Left forelimb (tissue), 1 donor: ENCODE results near the gene LY6G5B.

Source experiments
- DNase-seq: peaks from one replicate; pipeline ENCODE4 v3.0.0-alpha.2; 2018; ENCODE audit warnings: low spot score

The LY6G5B gene

DNA sequence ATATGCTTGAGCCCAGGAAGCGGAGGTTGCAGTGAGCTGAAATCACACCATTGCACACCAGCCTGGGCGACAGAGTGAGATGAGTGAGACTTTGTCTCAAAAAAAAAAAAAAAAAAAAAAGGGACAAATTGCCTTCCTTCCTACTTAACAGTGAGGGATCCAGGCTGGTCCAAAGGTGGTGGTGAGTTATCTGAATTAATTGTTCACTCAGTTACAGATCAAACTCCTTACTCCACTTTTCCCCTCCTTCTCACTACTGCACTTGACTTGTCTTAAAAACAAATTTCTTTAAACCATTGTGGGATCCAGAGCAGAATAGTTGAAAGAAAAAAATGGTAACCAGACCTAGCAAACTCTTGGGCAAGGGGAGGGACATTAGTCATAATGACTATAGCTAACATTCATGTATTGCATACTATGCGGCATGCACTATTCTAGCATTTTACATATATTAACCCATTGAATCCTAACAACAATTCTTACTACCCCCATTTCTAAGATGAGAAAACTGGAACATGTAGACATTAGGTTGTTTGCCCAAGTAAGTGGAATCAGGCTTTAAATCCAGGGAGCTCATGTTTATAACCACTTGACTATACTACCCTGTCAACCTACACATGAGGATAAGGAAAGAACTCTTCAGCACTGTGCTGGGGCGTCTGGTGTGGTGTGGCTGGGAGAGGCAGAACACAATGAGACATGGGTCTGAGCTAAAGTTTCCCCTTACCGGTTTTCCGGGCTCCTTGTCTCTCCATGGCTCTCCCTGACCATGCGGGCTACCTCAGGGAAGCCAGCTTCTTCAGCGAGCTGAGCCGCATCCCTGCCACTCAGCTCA lies 6.4 kb upstream of the LY6G5B start:
- DNase-seq = no peak

DNA sequence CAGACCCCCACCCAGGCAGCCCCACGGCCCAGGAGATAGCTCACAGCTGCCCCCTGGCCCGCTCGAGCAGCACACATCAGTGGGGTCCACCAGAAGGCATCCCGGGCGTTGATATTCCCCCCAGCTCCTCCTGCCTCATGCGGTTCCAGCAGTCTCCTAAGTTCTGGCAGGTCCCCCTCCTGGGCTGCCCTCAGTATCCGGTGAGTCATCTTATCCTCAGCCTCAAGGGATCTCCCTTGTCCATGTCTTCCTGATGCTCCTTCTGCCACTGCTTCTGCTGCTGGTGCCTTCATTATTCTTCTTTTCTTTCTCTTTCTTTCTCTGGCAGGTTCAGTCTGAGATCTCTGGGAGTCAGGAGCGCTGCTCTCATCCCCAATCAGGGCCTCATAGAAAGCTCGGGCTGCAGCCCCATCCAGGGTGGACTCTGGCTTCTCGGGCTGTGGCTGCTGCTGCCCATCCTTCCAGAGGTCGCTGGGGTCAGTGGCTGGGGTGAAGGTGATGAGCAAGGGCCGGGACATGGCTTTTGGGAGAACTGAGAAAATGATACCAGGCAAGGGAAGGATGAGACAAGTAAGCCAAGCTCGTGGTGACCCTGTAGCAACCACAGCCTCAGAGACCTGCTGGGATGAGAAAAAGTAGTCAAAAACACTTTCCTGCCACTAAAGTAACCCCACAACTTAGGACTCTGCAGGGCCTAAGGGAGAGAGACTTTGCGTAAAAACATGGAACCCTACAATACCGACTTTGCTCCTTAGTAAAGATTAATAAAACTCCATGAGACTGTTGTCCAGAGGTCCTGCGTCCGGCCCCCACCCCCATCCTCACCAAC lies 5.6 kb upstream of the LY6G5B start:
- no peak for DNase-seq

DNA sequence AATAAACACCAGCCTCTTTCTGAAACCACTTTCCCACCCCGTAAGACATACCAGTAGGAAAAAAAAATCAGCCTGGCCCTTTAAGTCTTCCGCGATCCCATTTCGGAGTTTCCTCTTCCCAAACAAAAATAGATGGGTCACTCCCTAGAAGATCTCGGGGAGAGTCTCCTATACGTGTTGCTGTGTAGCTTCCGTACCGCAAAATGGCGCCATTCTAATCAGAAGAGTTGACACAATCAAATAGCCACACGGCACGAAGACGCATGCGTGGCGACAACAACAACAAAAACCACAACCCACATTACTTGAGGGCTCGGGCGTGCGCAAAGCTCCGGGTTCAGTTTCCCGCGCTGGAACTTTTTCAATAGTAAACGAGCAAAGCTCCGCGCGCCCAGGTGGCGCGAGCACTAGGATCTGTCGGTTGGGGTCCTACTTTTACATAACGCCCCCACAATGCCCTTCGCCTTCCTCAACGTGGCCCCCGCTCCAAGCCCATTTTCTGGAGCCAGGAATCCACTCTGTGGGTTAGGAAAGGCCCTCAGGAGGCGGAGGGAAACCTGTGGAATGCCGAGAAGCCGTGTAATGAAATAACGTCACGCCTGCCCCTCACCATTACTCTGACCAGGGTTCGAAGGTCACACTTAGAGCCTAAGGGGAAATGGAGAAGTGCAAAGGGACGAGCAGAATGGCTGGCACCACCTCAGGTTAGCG lies 4.8 kb upstream of the LY6G5B start, which contains the start of gene GPANK1:
Gene GPANK1 (minus strand): TSS at position 208 of the 711 bp plus-strand sequence. CDS start 519 bp downstream, outside the sequence.
- peak; percentile 86 for DNase-seq

DNA sequence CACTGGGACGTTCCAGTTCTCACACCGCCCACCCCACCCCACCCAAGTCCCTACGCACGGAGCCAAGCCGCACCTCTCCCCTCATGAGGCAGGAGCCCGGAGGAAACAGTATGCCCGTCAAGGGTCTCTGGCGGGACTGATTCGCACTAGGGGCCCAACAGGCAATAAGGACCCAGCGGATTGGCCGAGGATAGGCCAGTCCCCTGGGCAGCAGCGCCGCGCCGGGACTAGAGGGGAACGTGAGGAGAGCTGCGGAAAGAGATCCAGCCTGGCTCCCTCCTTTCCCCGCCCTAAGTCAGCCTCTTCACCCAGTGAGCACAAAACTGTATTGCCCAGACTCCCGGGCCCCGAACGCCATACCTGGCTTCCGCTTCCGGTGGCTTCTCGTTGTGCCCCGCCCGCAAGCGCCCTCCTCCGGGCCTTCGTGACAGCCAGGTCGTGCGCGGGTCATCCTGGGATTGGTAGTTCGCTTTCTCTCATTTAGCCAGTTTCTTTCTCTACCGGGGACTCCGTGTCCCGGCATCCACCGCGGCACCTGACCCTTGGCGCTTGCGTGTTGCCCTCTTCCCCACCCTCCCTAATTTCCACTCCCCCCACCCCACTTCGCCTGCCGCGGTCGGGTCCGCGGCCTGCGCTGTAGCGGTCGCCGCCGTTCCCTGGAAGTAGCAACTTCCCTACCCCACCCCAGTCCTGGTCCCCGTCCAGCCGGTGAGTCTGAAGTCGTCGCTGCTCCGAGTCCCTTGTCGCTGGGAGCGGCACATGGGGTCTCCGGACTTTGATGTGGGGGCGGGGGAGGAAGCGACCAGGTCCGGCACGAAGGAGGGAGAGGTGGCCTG lies 4.1 kb upstream of the LY6G5B start, which contains the start of gene CSNK2B:
Gene CSNK2B (plus strand): TSS at position 580 of the 836 bp plus-strand sequence. CDS start 752 bp downstream, outside the sequence.
- DNase-seq = peak; percentile 98

DNA sequence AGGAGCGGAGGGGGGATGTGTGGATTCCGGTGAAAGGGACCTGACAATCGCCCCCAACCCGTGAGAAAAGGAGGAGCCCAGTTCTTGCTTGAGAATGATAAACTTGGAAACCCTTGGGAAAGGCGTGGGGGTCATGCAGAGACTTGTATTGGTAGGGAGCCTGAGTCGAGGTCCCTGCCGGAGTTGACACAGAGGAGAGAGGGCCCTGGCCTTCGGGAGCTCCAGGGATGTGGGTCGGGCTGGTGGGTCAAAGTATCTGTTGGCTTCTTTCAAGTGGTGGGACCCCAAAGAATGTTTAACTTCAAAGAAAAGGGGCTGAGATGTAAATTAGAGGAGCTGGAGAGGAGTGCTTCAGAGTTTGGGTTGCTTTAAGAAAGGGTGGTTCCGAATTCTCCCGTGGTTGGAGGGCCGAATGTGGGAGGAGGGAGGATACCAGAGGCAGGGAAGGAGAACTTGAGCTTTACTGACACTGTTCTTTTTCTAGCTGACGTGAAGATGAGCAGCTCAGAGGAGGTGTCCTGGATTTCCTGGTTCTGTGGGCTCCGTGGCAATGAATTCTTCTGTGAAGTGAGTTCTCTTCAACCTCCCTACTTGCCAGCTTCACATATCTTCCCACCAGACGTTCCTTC lies 3.3 kb upstream of the LY6G5B start:
- DNase-seq = no peak

DNA sequence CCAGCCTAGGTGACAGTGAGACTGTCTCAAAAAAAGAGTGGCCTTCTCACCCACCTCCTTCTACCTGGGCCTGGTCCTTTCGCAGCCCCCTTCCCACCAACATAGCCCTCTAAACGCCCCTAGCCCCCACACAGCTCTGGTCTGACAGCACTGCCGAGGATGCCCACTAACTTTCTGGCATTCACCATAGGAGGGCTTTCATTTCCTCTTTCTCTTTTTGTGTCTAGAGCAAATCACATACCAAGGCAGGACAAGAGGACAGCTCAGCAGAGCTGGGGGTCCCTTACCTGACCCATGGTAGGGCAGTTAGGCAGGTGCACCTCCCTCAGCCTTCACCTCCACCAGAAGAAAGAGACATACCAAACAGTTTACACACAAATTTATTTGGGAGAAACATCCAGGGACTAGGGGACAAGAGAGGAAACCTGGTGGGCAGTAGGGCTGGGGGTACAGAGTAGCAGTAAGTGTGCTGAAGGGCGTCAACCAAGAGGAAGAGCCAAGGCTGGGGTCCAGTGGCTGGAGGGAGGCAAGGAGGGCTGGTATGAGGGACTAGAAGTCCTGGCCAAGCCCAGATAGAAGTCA lies 6.6 kb downstream of the LY6G5B start:
- DNase-seq = no peak

DNA sequence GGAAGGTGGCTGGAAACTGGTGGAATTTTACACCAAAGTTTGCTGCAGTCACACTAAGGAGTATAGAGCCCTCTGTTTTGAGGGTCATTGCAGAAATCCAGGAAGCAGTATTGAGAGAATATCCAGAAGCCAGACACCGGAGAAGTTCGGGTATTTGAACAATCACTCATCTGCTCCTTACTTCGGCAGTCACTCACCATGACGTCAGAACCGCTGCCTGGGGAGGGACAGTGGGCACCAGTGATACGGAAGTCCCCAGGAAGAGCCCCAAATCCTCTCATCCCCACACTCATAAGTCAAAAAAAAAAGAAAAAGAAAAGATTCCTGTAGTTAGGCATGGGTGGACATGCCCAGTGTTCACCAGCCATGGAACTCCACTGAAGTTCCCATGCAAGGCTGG lies 7.1 kb downstream of the LY6G5B start:
- no peak for DNase-seq

DNA sequence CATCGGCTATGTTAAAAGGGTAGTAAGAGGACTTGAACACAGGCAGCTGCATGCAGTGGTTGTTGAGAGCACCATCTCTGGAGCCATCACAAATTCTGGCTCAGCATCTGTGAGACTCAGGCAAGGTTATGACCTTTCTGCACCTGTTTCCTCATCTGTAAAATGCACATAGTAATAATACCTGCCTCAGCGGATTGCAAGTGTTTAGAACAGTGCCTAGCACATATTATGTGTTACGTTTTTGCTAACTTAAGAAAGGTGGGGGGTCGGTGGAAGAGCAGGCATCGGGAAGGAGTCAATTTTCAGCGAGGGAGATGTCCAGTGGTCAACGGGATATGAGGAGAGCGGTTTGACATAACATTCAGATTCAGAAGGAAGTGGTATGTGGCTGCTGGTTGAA lies 8.2 kb downstream of the LY6G5B start:
- DNase-seq = no peak

DNA sequence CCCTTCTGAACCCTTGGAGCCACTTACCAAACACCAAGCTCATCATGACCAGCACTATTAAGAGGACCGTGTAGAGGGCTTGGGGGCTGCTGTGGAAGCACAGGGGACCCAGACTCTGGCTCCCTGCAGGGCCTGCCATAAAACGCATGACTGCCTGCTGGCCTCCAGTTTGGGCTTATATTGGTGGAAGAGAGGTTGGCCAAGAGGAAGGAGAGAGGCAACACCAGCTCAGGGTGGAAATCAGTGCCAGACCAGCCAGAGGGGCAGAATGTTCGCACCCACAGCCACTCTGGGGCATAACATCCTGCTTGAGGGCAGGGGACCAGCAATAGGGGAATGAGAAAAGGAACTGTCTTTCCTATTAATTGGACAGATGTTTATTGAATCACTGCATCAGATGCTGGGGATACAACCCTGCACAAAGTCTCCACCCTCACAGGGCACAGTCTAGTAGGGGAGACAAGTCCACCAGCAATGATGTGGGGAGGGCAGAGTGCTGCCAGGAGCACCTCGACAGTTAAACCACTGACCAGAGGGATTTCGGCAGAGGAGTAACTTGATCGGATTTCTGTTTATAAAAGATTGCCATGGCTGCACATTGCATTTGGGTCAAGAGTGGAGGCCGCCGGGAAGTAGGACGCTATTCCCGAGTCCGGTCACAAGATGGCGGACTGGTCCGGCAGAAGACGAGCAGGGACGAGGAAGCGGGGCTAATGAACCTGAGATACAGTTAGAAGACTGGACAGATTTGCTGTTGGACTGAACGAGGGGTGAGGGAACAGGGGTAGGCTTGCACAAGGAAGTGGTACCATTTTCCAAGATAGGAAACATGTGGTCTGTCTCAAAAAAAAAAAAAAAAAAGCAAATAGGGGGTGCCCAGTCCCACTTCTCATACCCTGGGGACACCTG lies 10.7 kb downstream of the LY6G5B start, which contains the start of gene LY6G5C:
Gene LY6G5C (minus strand): TSS at position 842 of the 909 bp plus-strand sequence. CDS start 694 bp downstream, at position 148.
- DNase-seq = peak; percentile 84

DNA sequence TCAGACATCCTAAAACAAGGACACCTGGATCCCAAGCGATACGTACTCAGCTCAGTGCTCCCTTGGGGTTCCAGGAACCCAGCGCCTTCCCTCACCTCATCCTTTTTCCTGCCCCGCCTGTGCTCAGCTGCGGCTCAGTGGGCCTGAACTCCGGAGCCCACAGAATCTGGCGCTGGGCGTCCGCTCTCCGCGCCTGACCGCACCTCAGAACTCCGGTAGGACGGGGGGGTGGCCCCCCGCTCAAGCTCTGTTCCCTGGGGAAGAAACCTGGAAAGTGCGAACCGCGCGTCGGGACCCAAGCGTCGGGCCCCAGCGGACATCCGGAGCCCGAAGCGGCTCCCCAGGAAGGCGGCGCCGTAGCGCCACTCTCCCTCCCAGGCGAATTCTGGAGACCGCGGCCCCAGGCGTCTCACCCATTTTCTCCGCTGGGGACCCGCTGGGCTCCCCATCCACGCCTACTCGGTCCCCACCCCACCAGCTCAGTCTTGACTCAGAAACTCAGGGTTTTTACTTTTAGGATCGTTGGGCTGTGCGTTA lies 11.4 kb downstream of the LY6G5B start:
- DNase-seq = no peak

DNA sequence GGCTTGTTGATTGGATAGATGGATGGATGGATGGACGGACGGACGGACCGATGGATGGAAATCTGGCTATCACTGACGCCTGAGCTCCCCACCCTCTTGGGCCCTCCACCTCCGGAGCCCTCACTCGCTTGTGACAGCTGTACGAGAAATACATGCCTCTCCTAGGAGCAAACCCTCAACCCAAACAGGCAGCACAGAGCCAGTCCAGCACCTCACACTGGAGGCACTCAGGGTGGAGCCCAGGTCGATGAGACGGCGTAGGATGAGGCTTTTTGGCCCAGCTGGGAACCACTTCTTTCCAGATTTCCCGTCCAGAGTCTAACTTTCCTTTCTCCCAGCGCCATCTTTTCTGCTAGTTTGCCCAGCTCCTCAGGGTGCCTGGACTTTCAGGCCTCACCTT lies 13.8 kb downstream of the LY6G5B start:
- DNase-seq = no peak

DNA sequence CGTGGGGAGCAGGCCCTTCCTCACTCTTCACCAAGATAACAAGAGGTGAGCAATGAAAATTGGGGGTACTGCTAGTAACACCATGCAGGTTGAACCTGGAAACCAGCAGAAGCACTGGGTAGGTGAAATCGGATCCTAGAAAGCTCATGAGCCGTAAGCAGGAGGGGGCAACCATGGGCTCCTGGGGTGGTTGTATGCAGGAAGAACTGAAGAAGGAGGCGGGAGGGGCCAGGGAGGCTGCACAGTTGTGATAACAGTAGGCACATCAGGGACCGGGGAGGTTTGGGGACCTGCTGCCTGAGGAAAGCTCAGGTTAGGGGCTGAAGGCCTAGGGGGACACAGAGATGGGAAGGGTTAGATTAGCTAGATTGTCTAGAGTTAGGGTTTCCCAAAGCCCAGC lies 16.7 kb downstream of the LY6G5B start:
- no peak for DNase-seq

DNA sequence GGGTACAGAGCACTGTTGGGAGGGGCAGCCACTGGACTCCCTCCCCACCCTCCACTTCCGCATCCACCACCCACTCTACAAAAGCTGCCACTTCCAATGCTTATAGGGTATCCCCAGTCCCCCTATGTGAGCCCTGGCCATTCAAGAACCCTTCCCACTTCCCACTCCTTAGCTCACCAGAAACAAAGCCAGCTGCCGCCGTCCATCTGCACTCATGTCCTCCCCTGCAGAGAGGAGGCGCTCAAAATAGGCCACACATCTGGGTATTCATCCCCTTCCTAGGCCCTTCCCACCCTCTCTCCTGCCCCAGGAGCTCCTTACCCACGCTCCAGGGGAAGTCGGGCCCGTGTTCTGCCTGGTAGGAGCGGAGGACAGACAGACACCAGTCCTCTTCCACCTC lies 17.5 kb downstream of the LY6G5B start:
- DNase-seq = no peak

DNA sequence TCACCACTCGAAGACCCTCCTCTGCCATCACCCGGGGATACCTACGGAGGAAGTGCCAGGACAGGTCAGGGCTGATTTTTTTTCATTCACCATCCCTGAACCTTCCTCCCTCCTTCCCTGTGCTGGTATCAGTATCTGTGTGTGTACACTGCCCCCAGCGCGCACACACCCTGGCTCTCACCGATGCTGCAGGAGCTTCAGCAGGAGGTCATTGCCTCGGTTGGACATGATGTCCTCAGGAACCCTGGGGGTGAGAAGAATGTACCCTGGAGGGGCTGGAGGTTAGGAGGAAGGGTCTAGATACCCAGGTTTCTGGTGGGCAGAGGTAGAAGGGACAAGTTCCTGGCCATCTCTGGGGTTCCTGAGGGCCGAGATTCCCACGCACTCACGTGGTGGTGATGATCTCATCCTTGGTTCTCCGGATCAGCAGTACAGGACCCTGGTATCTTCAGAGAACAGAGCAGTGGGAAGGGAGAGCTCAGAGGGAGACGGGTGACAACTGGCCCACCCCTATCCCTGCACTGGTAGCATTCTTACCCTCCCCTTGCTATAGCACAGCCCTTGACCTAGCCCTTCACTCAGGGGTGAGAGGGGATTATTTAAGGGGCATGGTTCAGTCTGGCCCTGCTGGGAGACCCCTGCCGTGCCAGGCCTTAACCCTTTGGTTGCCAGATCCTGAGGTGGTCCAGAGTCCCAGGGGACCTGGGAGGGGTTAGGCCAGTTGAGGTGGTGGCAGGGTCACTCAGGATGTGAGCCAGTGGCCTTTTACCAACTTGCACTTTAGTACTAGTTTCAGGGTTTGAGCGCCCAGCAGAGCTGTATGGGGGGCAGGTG lies 18.3 kb downstream of the LY6G5B start:
- DNase-seq = no peak

DNA sequence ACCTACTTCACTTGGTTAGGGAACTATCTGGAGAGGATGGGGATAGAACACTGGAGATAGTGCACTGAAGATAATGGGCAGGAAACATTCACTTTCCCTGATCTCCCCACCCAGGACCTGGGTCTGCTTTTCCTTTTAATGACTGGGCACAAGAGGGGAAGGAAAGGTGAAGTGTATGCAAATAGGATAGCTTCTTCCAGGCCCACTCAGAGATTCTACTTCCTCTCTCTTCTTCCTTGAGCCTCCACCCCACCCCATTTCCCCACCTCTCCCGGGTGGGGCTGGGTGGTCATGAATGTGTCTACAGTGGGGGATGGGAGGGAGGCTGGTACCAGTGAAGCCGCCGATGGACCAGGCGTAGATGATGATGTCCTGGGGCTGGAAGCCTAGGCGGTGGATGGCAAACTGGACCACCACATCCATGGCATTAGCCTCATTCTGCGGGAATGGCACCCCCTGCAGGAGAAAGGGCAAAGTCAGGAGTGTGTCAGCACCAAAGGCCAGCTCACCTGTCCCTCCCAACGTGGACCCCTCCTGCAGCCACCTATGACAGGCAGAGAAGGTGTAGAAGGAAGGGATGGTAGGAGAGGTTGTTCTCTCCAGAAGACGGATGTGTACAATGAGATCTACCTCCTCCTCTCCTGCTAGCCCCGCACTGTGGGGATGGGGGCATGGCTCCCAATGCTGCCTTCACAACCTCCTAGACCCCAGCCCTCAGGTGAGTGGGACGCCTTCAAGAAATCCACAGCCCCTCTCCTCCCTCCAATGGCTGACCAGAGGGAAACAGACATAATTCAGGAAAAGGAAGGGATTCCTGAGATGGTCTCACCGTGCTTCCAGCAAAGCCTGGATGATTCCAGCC lies 19.7 kb downstream of the LY6G5B start:
- no peak for DNase-seq

DNA sequence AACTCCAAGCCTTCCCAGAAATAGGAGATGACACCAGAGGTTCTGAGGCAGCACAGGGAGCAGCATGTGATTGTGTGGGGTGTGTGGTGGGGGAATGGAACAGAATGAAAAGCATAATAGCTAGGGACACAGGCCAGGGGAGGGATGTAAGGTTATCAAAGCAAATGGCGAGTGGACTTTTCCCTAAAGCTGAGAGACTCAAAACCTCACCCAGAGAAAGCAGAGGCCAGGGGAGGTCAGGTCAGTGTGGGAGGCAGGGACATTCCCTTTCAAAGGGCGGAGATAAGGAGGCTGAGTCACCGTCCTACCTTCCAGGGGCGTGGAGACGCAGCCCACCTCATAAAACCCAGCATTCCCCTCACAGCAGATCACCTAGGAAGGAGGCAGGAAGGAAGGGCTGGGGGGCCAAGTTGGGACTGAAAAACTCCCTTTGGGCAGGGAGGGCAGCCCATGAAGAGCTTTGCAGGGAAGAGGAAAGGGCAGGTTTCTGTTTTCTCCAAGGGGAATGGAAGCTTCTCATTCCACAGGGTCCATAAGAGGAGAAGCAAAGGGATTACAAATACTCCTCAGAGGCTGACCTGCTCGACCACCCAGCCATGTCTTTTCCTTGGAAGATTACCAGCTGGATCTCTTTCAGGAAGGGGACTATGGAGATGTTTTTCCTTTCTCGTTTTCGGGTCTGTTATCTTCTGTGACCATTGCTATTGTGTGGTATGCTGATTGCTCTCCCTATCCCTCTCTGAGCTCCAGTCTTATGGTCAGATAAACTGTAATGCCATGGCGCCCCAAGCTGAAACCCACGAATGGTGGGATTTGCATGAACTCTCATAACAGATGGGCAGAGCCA lies 20.7 kb downstream of the LY6G5B start:
- no peak for DNase-seq
